Amygdala (tissue), 56 donors: ENCODE measurements around the gene CDIP1.

Source experiments
- DNase-seq, 56 donors: peaks; one replicate each; lab custom pipeline; 2025; lab: John Stamatoyannopoulos, UW

The CDIP1 gene

DNA sequence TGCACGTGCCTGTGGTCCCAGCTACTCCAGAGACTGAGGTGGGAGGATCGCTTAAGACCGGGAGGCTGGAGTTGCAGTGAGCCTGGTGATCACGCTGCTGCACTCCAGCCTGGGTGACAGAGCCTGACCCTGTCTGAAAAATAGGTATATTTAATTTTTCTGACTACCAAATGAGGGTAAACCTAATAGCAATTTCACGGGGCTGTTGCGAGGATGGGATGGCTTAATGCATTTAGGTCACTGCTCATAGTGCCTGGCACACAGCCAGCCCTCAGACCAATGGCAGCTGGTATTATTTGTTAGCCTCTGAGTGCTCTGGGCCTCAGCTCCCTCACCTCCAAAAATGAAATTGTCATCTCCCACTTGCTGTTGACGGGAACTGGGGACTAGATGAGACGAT lies 5.9 kb upstream of the CDIP1 start:
- DNase-seq: no peak

DNA sequence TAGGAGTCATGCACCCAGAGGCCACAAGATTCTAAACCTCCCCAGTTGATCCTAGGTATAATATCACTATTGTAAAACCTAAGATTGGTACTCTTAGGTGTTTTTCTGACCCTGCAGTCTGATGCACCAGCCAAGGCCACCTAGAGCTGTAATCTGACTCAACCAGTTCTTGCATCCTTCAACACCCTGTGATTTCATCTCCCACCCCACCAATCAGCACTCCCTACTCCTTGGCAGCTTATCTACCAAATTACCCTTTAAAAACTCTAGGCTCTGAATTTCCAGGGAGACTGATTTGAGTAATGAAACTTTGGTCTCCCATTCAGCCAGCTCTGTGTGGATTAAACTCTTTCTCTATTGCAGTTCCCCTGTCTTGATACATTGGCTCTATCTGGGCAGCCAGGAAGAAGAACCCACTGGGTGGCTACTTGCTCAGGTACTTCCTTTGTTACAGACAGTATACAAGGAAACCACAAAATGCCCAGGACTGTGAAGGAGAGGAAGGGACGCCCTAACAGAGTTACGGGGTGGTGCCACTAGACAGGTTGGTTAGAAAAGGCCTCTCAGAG lies 1.2 kb upstream of the CDIP1 start:
- DNase-seq: no peak

DNA sequence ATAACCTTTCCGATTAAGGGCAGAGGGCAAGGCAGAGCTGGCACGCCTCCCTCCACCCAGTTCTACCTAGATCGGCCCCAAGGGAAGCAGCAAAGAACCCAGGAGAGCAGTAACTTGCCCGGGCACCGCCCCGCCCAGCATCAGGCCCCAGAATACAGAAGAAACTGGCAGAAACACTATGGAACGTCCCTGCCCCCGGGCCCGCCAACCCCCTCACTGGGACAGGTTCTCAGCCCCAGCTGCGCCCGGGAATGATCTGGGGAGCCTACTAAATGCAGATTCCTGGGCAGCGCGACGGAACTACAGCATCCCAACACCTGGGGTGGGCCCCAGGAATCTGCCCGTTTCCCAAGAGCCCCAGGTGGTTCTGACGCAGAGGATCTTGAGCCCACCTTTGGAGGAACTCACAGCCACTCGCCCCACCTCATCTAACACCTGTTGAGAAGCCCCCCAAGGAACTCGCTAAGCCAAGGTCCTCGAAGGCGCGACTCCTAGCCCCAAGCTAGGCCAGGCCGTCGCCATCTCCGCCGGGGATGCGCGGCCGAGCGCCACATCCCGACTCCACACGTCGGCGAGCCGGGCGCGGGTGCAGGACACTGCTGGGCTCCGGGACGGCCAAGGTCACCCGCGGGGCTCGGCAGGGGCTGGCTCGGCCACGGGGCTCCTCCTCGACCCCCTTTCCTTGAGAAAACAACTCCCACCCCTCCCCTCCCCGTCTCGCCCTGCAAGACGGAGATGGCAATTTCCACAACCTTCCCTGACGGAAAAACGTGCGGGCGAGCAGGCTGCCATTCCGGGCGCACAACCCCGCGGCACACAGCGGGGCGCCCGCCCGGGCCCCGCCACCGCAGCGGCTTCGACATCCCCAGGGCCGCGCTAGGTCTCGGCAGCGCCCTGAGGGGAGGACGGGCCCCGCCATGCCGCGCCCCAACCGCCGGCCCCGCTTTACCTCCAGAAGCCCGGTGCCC lies 913 bp downstream of the CDIP1 start:
- DNase-seq: peak in 19 of 56 donors; percentile 23 to 61 (median 45)

DNA sequence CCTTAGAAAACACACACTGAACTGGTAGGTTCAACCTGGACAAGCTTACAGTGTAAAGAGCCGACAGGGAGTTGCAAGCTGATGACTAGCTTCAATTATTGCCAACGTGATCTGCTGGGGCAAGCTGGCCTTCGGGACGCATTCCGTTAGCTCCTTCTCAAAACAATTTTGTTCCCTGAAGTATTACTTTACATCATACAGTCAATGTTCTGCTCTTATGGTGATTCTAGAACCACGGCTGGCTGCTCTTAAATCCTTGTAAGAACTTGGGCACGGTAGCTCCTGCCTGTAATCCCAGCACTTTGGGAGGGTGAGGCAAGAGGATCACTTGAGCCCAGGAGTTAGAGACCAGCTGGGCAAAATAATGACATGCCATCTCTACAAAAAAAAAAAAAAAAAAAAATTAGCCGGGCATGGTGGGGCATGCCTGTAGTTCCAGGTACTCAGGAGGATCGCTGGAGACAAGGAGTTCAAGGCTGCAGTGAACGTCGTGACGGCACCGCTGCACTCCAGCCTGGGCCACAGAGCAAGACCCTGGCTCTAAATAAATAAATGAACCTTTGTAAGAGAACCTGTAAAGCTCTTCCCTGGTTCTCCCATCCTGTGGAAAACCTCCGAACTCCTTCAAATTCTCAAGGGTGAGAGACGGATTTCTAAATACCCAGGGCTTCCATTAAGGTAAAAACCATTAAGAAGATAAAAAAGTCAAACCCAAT lies 2.0 kb downstream of the CDIP1 start:
- DNase-seq: no peak

DNA sequence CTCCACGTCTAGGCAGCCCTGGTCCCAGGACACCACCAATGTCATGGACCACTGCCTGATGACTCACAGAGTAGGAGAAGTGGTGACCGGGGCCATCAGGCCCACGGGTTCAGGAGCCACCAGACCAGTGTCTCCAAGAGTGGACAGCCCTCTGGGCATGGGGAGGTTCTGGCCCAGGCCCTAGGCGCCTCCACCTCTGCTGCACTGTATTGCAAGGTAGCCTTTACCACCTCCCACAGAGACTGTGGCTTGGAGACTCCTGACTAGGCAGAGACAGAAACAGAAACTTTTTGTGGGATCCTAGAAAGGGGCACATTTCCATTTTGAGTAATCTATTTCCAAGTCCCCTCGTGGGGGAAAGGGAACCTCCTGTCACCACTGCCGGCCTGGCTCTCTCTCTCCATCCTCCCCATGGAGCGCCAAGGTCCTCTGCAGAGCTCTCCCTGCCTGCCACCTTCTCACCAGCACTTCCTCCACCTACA lies 2.9 kb downstream of the CDIP1 start:
- DNase-seq: no peak

DNA sequence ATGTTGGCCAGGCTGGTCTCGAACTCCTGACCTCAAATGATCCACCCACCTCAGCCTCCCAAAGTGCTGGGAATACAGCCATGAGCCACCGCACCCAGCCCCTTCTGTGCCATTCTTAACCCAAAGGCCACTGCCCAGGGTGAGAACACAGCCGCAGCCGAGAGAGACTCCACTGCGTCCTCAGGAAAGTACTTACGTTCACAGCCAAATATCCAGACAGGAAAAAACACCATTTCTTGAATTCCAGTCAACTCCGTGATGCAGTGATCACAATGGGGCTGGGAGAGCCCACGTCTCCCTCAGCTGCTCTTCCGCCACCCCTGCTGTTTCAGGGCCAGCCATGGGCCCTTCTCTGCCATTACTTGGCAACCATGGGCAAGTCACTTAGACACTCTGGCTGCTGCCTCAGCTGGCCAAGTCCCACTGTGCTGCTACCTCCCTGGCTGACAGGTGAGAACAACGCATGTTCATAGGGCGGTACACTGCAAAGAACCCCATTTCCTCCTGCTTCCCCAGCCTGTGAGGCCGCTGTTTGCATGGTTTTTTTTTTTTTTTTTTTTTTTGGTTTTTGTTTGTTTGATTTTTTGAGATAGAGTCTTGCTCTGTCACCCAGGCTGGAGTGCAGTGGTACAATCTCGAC lies 4.3 kb downstream of the CDIP1 start:
- peak in 1 of 56 donors; percentile 27 for DNase-seq

DNA sequence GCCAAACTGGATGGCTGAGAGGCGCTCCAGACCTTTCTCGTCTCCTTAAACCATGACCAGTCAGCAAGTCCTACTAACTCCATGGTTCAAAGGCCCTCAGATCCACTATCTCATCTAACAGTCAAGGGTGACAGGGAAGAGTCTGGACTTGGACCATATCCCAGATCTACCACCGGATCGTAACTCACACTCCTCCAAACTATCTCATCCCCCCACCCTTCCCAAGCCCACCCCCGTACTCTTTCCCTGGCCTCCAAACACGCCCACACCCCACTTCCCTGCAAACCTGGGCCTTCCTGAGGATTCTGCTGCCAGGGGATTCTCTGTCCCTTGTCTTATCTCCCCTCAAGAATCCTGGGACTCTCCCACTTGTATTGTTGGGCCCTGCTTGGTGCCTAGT lies 5.1 kb downstream of the CDIP1 start:
- DNase-seq: no peak

DNA sequence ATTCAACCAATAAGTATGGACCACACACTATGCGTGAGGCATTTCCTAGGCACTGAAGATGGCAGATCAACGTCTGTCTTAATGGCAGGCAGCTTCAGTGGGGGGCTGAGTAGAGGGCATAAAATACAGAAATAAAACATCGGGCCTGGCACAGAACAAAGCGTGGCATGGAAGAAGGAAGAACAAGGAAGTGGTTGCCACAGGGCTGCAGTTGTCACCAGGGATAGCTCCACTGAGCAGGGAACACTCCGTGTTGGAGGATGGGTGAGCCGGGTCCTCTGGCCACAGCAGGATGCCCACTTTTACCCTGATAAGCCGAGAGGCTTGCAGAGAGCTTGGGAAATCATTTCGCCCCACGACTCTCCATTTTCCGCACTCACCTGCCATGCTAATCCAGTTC lies 6.3 kb downstream of the CDIP1 start:
- no peak for DNase-seq

DNA sequence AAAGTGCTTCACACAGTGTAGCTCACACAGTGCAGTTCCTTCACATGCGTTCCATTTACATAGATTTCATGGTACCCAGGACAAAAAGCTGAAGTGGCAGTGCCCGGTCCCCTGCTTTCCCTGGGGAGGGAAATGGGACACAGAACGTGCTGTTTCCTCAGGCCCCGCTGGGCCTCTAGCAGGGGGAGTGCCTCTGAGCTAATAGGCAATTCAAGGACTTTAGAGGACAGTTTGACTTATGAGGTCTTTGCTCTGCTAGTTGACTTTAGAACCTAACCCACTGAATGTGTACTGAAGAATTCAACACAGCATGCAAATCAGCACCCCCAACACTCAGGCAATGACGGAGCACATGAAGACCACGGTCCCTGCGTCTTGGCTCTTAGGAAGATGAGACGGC lies 6.8 kb downstream of the CDIP1 start:
- DNase-seq: no peak

DNA sequence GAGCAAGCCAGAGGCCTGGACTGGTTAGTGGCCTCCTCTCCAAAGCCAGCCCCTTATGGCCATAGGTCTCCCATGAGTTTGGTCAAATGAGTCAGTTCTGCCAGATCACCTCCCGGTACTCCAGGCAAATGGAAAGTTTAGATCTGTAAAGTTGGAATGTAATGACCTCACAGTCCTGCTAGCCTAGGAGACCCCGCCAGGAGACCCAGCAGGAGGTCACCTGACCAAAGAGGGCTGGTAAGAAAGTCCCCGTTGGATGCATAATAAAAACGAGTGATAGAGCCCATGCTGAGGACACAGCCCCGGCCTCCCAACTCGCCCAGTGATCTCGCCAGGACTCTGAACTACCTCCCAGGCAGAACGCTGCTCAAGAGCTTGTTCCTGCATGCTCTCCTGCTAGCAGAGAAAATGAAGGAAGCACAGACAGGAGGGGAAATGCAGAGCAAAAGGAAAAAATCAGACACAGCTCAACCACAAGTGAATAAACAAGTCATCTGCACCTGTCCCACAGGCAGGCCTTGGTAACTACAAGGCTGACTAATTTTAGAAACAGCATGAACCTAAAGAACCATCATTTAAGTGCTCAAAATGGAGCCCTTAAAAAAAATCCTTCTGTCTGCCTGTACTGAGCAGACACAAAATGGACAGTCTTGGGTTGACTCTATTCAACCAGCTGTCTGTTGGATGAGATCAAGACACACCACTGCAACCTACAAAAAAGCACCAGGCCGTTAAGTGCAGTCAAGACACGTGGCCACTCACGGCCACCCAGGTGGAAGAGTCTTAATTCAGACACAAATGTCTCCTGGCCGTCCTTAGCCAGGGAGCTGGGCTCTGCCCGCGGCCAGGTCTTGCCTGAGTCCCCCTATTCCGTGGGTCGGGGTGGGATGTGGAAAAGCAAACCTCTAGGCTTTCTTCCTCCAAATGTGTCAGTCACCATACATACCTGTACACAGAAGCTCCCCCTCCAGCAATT lies 9.2 kb downstream of the CDIP1 start:
- no peak for DNase-seq

DNA sequence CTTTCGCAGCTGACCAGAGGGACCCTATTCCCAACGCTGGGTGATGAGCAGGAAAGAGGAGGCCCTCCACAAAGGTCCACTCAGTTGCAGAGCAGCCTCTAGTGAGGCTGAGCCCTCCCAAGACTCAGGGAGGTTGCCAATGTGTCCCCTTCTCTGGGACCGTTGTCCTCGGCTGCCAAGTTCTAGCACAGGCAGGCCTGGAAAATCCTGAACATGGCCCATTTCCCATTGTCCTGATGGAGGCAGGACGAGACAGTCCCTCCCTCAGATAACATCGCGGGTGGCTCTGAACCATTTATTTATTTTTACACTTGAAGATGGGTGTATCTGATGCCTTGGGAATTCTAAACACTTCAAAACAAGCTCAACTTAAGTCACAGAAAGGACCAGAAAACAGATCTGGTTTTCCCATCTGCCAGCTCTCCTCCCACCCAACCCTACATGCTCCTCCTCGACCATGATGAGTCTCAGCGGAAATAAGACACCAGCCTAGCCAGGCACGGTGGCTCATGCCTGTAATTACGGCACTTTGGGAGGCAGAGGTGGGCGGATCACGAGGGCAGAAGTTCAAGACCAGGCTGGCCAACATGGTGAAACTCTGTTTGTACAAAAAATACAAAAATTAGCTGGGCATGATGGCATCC lies 12.8 kb downstream of the CDIP1 start:
- no peak for DNase-seq

DNA sequence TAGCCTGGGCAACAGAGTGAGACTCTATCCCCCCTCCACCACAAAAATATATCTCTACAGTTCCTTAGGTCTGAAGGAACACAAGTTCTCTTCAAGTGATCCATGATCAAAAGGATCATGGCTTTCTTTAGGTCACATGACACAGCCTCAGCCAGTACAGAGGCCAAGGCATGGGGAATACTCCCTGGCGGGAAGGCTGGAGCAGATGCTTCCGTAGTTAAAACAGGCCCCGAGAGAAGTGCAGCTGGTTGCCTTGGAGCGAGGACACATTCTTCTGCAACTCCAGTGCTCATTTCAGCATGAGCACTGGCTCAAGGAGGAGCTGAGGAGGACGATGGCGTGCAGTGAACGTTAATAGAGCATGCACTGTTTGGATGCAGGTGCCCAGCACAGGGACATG lies 13.5 kb downstream of the CDIP1 start:
- DNase-seq: peak in 5 of 56 donors; percentile 31 to 44 (median 41)

DNA sequence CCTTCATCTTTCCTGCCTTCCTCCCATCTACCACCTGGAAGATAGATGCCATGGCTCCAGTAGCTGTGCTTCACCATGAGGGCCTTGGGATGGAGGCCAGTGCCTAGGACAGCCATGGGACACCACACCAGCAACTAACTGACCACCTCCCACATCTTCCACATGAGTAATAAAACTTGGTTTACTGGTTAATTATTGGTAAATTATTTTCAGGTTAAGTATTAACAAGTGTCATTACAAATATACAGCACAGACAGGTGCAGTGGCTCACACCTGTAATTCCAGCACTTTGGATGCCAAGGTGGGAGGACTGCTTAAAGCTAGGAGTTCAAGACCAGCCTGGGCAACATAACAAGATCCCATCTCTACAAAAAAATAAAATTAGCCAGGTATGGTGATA lies 14.0 kb downstream of the CDIP1 start:
- DNase-seq: no peak

DNA sequence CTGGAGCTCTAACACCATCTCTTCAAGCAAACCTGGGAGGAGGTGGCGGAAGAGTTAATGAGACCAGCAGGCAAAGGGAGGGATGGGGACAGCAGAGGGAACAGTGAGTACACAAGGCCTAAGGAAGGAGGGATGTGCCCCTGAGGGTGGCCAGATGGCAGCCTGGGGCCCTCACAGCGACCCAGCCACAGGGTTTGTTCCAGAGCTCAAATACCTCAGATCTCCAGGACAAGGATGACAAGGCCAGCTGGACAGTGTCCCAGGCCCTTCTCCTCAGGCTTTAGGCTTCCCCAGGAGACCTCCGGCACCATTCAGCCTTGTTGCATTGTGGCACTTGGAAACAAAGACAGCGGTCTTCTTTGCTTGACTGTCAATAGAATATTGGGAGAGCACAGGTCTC lies 14.9 kb downstream of the CDIP1 start:
- peak in 13 of 56 donors; percentile 23 to 67 (median 39) for DNase-seq

DNA sequence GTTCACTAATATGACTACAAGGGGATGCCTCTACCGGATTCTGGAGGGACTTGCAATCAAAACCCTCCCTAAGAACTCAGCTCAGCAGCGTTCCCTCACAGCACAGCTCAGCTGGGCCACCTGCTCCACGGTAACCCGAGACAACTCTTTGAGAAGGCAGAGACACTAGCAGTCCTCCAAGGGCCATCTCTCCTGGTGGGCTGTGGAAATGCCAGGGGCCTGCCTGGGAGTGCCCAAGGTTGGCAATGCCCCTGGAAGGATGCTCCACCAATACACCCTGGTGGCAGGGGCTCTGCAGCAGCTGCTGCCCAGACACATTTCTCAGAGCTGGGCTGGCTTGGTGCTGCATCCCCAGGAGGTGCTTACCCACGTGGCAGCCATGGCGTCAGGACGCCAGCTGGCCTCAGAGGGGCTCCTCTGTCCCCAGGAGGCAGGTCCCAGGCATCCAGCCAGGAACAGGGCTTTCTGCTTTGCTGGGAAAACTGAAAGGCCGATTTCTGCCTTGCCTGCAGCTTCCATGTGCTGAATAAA lies 16.5 kb downstream of the CDIP1 start:
- DNase-seq: peak in 52 of 56 donors; percentile 25 to 92 (median 77)

DNA sequence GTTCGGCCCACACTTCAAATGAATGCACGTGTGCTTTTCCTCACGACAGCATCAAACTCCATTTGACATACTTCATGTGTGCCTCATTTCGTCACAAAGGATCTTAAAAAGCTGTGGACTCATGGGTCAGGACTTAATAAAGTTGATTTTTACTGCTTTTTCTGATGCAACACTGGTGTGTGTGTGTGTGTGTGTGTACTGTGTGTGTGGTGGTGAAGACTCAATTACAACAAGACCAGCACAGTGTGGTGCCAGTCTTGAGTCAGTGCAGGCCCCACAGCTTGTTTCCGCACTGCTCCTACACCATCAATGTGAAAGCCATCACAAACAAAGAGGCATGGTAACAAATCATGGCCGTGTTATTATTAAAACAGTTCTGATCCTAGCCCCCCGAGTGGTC lies 17.7 kb downstream of the CDIP1 start:
- no peak for DNase-seq

DNA sequence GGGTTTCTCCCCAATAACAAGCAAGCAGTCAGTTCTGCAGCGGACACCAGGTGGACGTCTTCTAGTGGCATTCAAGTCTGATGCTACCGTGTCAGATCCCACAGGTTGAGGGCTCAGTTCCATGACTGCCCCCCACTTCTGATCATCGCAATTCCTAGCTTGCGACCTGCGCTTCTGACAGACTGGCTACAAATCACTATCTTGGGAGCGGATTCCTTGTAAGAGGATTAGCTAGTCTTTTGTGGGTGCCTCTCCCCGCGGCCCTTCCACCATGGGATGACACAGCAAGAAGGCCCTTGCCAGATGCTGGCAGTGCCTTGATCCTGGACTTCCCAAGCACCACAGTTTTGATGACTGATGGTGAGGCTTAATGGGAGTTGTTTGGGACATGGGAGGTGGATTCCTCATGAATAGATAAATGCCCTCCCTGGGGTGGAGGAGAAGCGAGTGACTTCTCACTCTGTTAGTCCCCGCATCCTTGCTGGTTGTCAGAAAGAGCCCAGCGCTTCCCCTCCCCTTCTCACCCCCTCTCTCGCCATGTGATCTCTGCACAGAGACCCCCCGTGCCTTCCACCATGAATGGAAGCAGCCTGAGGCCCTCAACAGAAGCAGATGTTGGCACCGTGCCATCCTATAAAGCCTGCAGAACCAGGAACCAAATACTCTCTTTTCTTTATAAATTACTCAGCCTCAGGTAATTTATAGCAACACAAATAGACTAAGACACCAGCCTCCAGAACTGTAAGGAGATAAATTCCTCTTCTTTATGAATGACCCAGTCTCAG lies 19.1 kb downstream of the CDIP1 start:
- no peak for DNase-seq
